ENCODE data around the gene SHISAL2A.

The SHISAL2A gene

GRCh38 chr1:52667984-52668383 is 35.0 kb downstream of the SHISAL2A start:
- no peak for FAIRE-seq
- no peak for TF ChIP-seq POLR2A (IDR thresholded peaks at IDR 0.05; ENCODE audit: low read depth, low read length)
- no peak for TF ChIP-seq POLR2AphosphoS5 (IDR thresholded peaks at IDR 0.05; ENCODE audit: low read depth, low read length)
- no peak for TF ChIP-seq TAF1 (IDR thresholded peaks at IDR 0.05; ENCODE audit: low read depth, low read length)
- no peak for TF ChIP-seq PAX5 (IDR thresholded peaks at IDR 0.05; ENCODE audit: insufficient read depth, low read length, severe bottlenecking)
- no peak for TF ChIP-seq SPI1 (IDR thresholded peaks at IDR 0.05; ENCODE audit: low read depth, low read length)
- TF ChIP-seq POU2F2 (IDR thresholded peaks at IDR 0.05; ENCODE audit: low read depth, low read length): no peak
- DNase-seq (ENCODE audit: insufficient read length, low spot score): no peak

GRCh38 chr1:52668711-52669110 is 35.7 kb downstream of the SHISAL2A start:
- TF ChIP-seq POU2F2 (IDR thresholded peaks at IDR 0.05; ENCODE audit: low read depth, low read length): no peak
- DNase-seq (ENCODE audit: insufficient read length, low spot score) (no peak), FAIRE-seq (no peak)

- TF ChIP-seq POLR2A (IDR thresholded peaks at IDR 0.05; ENCODE audit: low read depth, low read length) (no peak), TAF1 (IDR thresholded peaks at IDR 0.05; ENCODE audit: low read depth, low read length) (no peak)
- DNase-seq (ENCODE audit: insufficient read length, low spot score) (no peak), FAIRE-seq (no peak)
Measured at GRCh38 chr1:52669696-52670095, 36.7 kb downstream of the SHISAL2A start.

GRCh38 chr1:52670604-52671003 is 37.6 kb downstream of the SHISAL2A start:
- no peak for TF ChIP-seq TAF1 (IDR thresholded peaks at IDR 0.05; ENCODE audit: low read depth, low read length)
- no peak for TF ChIP-seq PAX5 (IDR thresholded peaks at IDR 0.05; ENCODE audit: insufficient read depth, low read length, severe bottlenecking)
- no peak for TF ChIP-seq POLR2AphosphoS5 (IDR thresholded peaks at IDR 0.05; ENCODE audit: low read depth, low read length)
- TF ChIP-seq POLR2A (IDR thresholded peaks at IDR 0.05; ENCODE audit: low read depth, low read length): no peak
- no peak for TF ChIP-seq POU2F2 (IDR thresholded peaks at IDR 0.05; ENCODE audit: low read depth, low read length)
- no peak for TF ChIP-seq SPI1 (IDR thresholded peaks at IDR 0.05; ENCODE audit: low read depth, low read length)
- no peak for DNase-seq (ENCODE audit: insufficient read length, low spot score)
- FAIRE-seq: no peak

GRCh38 chr1:52672946-52673345 is 40.0 kb downstream of the SHISAL2A start:
- no peak for DNase-seq (ENCODE audit: insufficient read length, low spot score)
- FAIRE-seq: no peak
- TF ChIP-seq TAF1 (IDR thresholded peaks at IDR 0.05; ENCODE audit: low read depth, low read length) (no peak), POU2F2 (IDR thresholded peaks at IDR 0.05; ENCODE audit: low read depth, low read length) (no peak), PAX5 (IDR thresholded peaks at IDR 0.05; ENCODE audit: insufficient read depth, low read length, severe bottlenecking) (no peak), SPI1 (IDR thresholded peaks at IDR 0.05; ENCODE audit: low read depth, low read length) (no peak), POLR2AphosphoS5 (IDR thresholded peaks at IDR 0.05; ENCODE audit: low read depth, low read length) (no peak), POLR2A (IDR thresholded peaks at IDR 0.05; ENCODE audit: low read depth, low read length) (no peak)

- FAIRE-seq: no peak
Measured at GRCh38 chr1:52673513-52673912, 40.5 kb downstream of the SHISAL2A start.

GRCh38 chr1:52674497-52675384 is 41.8 kb downstream of the SHISAL2A start:
- FAIRE-seq (no peak), DNase-seq (ENCODE audit: insufficient read length, low spot score) (no peak)
- TF ChIP-seq POLR2AphosphoS5 (IDR thresholded peaks at IDR 0.05; ENCODE audit: low read depth, low read length) (no peak), TAF1 (IDR thresholded peaks at IDR 0.05; ENCODE audit: low read depth, low read length) (no peak), POLR2A (IDR thresholded peaks at IDR 0.05; ENCODE audit: low read depth, low read length) (no peak), PAX5 (IDR thresholded peaks at IDR 0.05; ENCODE audit: insufficient read depth, low read length, severe bottlenecking) (no peak), POU2F2 (IDR thresholded peaks at IDR 0.05; ENCODE audit: low read depth, low read length) (no peak), SPI1 (IDR thresholded peaks at IDR 0.05; ENCODE audit: low read depth, low read length) (no peak)

More at GRCh38 chr1:52673513-52673912, 40.5 kb downstream of the SHISAL2A start:
- TF ChIP-seq POU2F2 (IDR thresholded peaks at IDR 0.05; ENCODE audit: low read depth, low read length) (no peak), TAF1 (IDR thresholded peaks at IDR 0.05; ENCODE audit: low read depth, low read length) (no peak), POLR2A (IDR thresholded peaks at IDR 0.05; ENCODE audit: low read depth, low read length) (no peak)
- no peak for DNase-seq (ENCODE audit: insufficient read length, low spot score)

GRCh38 chr1:52676249-52676903 is 43.4 kb downstream of the SHISAL2A start:
- FAIRE-seq: no peak
- TF ChIP-seq POLR2AphosphoS5 (IDR thresholded peaks at IDR 0.05; ENCODE audit: low read depth, low read length): no peak
- no peak for TF ChIP-seq POLR2A (IDR thresholded peaks at IDR 0.05; ENCODE audit: low read depth, low read length)
- no peak for TF ChIP-seq PAX5 (IDR thresholded peaks at IDR 0.05; ENCODE audit: insufficient read depth, low read length, severe bottlenecking)
- TF ChIP-seq SPI1 (IDR thresholded peaks at IDR 0.05; ENCODE audit: low read depth, low read length): no peak
- TF ChIP-seq POU2F2 (IDR thresholded peaks at IDR 0.05; ENCODE audit: low read depth, low read length): no peak
- TF ChIP-seq TAF1 (IDR thresholded peaks at IDR 0.05; ENCODE audit: low read depth, low read length): no peak
- no peak for DNase-seq (ENCODE audit: insufficient read length, low spot score)

GRCh38 chr1:52677076-52677806 is 44.3 kb downstream of the SHISAL2A start:
- TF ChIP-seq POLR2AphosphoS5 (IDR thresholded peaks at IDR 0.05; ENCODE audit: low read depth, low read length): no peak
- no peak for TF ChIP-seq TAF1 (IDR thresholded peaks at IDR 0.05; ENCODE audit: low read depth, low read length)
- no peak for TF ChIP-seq PAX5 (IDR thresholded peaks at IDR 0.05; ENCODE audit: insufficient read depth, low read length, severe bottlenecking)
- no peak for TF ChIP-seq SPI1 (IDR thresholded peaks at IDR 0.05; ENCODE audit: low read depth, low read length)
- TF ChIP-seq POLR2A (IDR thresholded peaks at IDR 0.05; ENCODE audit: low read depth, low read length): no peak
- no peak for TF ChIP-seq POU2F2 (IDR thresholded peaks at IDR 0.05; ENCODE audit: low read depth, low read length)
- FAIRE-seq: no peak
- no peak for DNase-seq (ENCODE audit: insufficient read length, low spot score)

Measured in GM12891 (cell line).